ENCODE data around the gene SAFB2.
A peak's percentile ranks its signal among the peaks of the same experiment; 100 is the strongest.

The SAFB2 gene

DNA sequence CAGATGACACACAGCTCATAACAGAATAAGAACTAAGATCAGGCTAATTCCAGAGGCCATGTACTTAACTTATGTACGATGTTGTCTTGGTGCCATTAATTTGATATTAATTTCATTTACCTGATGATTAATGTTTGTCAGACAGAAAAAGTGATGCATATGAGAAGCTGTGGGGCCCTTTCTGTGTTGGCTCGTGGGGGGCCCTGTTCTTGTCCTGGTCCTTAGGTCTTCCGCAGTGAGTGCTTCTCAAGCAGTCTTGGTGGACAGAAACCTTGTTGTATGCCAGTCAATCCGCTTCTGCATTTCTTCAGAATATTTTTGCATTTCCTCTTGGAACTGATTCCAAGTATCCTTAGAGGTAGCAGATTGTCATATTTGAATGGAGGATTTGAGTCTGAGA, 20.5 kb upstream of the SAFB2 start:
- TF ChIP-seq, protein P1, sequence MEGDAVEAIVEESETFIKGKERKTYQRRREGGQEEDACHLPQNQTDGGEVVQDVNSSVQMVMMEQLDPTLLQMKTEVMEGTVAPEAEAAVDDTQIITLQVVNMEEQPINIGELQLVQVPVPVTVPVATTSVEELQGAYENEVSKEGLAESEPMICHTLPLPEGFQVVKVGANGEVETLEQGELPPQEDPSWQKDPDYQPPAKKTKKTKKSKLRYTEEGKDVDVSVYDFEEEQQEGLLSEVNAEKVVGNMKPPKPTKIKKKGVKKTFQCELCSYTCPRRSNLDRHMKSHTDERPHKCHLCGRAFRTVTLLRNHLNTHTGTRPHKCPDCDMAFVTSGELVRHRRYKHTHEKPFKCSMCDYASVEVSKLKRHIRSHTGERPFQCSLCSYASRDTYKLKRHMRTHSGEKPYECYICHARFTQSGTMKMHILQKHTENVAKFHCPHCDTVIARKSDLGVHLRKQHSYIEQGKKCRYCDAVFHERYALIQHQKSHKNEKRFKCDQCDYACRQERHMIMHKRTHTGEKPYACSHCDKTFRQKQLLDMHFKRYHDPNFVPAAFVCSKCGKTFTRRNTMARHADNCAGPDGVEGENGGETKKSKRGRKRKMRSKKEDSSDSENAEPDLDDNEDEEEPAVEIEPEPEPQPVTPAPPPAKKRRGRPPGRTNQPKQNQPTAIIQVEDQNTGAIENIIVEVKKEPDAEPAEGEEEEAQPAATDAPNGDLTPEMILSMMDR (IDR thresholded peaks at IDR 0.05; ENCODE audit: unreplicated experiment in 3 of 3) = no peak
- H3K4me3 Mint-ChIP-seq = no peak overlapping the region
- peaks cover 70% of the 10 kb centered on the region for H3K36me3 Mint-ChIP-seq (ENCODE audit: low read depth)
- H3K4me1 Mint-ChIP-seq = no peaks in the 10 kb centered on the region
- H3K27ac Mint-ChIP-seq = no peak overlapping the region
- H3K9me3 Mint-ChIP-seq = no peaks in the 10 kb centered on the region
- H3K27me3 Mint-ChIP-seq (ENCODE audit: low read depth) = no peaks in the 10 kb centered on the region

DNA sequence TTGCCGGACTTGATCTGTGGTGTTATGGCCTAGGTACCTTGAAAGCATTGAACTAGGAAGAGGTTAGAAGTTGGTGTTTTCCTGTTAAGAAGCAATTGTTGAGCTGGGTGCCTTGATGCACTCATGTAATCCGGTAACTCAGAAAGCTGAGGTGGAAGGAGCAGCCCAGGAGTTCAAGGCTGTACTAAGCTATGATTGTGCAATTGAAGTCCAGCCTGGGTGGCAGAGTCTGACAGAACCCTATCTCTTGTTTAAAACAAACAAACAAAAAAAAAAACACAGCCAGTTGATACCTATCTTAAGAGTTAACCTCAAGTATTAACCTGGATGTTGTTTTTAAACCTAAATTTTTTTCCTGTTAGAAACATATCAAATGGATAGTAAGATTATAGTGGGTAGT, 19.6 kb upstream of the SAFB2 start:
- Mint-ChIP-seq H3K9me3 (no peaks in the 10 kb centered on the region), H3K4me1 (no peaks in the 10 kb centered on the region), H3K4me3 (no peak overlapping the region), H3K27me3 (ENCODE audit: low read depth) (no peaks in the 10 kb centered on the region), H3K36me3 (ENCODE audit: low read depth) (peaks cover 68% of the 10 kb centered on the region), H3K27ac (no peak overlapping the region)
- TF ChIP-seq, protein P1 (IDR thresholded peaks at IDR 0.05; ENCODE audit: unreplicated experiment in 3 of 3) = no peak

DNA sequence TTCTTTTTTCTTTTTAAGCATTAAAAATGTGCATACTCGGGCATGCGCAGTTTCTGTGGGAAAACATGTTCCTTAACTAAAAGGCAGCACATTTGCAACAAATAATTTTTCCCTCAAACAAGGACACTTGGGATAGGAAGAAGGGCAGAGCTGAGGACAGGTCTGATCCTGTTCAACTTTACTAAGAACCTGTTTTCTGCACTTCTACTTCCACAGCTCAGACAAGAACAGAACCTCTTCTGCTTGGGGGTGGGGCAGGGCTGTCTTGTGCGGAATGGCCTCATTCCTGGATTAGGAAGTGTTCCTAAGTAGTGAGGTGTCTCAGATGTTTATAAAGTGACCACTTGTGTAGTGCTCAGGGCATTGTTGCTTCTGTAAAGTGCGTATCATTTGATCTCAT, 18.6 kb upstream of the SAFB2 start:
- Mint-ChIP-seq H3K4me1 (no peaks in the 10 kb centered on the region), H3K27me3 (ENCODE audit: low read depth) (no peaks in the 10 kb centered on the region), H3K4me3 (no peak overlapping the region), H3K36me3 (ENCODE audit: low read depth) (peaks cover 58% of the 10 kb centered on the region), H3K27ac (no peak overlapping the region), H3K9me3 (no peaks in the 10 kb centered on the region)
- TF ChIP-seq, protein P1 (IDR thresholded peaks at IDR 0.05; ENCODE audit: unreplicated experiment in 3 of 3) = no peak

DNA sequence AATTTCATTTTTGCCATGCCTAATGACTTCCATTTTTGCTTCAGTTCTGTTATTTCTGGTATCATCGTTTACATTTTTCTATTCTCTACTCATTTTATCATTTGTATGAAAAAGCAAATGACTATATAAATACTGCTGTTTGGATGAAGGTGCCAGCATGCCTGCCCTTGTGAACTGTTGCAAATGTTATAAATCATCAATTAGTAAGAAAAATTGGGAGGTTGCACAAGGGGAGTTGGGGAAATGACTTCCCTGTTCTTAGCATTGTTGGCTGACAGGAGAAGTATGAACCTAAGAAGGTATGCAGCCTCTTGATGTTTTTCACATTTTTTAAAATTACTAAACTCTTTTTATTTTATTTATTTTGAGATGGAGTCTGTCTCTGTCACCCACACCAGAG, 15.4 kb upstream of the SAFB2 start:
- H3K27me3 Mint-ChIP-seq (ENCODE audit: low read depth) = no peaks in the 10 kb centered on the region
- no peaks in the 10 kb centered on the region for H3K4me1 Mint-ChIP-seq
- no peak overlapping the region for H3K27ac Mint-ChIP-seq
- TF ChIP-seq, protein P1 (IDR thresholded peaks at IDR 0.05; ENCODE audit: unreplicated experiment in 3 of 3) = no peak
- H3K36me3 Mint-ChIP-seq (ENCODE audit: low read depth) = peaks cover 41% of the 10 kb centered on the region
- H3K9me3 Mint-ChIP-seq = no peaks in the 10 kb centered on the region
- H3K4me3 Mint-ChIP-seq = no peak overlapping the region

DNA sequence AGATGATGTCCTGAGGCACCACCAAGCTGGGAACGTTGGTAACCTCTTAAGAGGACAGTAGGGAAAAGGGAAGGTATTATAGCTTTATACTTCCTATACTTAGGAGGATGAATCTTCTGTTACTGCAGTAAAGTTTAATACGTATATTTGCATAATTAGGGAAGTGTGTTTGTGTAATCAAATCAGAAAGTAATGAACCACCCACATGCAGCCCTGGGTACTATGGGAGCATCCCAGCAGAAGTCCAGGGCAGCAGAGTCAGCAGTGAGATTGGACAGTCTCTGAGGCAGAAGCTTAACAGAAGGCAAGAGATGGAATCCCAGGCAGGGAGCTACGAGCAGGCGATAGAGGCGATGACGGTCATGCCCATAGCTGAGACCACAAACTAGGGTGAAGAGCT, 12.9 kb upstream of the SAFB2 start:
- TF ChIP-seq, protein P1 (IDR thresholded peaks at IDR 0.05; ENCODE audit: unreplicated experiment in 3 of 3) = no peak
- no peak overlapping the region for H3K4me3 Mint-ChIP-seq
- peaks cover 18% of the 10 kb centered on the region for H3K4me1 Mint-ChIP-seq
- no peak overlapping the region for H3K27ac Mint-ChIP-seq
- no peaks in the 10 kb centered on the region for H3K27me3 Mint-ChIP-seq (ENCODE audit: low read depth)
- peaks cover 39% of the 10 kb centered on the region for H3K36me3 Mint-ChIP-seq (ENCODE audit: low read depth)
- H3K9me3 Mint-ChIP-seq = no peaks in the 10 kb centered on the region

DNA sequence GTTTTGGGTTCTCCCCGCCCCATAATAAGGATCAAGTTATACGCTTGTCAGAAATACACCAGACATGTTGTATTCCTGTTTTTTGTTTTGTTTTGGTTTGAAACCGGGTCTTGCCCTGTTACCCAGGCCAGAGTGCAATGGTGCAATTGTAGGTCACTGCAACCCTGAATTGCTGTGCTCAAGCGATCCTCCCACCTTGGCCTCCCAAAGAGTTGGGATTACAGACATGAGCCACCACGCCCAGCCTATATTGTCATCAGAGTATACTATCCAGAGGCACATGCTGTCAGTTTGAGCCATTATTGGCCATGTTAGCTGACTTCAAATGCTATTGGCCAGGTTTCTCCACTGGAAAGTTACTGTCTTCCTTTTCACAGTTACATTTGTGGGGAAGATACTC, 10.1 kb upstream of the SAFB2 start:
- Mint-ChIP-seq H3K4me1 (peaks cover 27% of the 10 kb centered on the region), H3K9me3 (no peaks in the 10 kb centered on the region), H3K27me3 (ENCODE audit: low read depth) (no peaks in the 10 kb centered on the region), H3K36me3 (ENCODE audit: low read depth) (peaks cover 50% of the 10 kb centered on the region), H3K27ac (peak overlapping the region in 1 of 3 experiments; percentile 51), H3K4me3 (no peak overlapping the region)
- TF ChIP-seq, protein P1 (IDR thresholded peaks at IDR 0.05; ENCODE audit: unreplicated experiment in 3 of 3) = no peak

Data from nephron (organoid).